ENCODE data around the gene DCST2. TPM values are rescaled to one million over a fixed set of nuclear protein-coding genes. Genes with fewer than 3 reads are reported as not detected.
A peak's percentile ranks its signal among the peaks of the same experiment; 100 is the strongest.

DCST2 gene
- total RNA-seq, 5 donors from 2014 or later (not counting 1 experiment from before 2014, with no cell fraction given) = 1.1 to 2.6 (median 1.6) TPM

DNA sequence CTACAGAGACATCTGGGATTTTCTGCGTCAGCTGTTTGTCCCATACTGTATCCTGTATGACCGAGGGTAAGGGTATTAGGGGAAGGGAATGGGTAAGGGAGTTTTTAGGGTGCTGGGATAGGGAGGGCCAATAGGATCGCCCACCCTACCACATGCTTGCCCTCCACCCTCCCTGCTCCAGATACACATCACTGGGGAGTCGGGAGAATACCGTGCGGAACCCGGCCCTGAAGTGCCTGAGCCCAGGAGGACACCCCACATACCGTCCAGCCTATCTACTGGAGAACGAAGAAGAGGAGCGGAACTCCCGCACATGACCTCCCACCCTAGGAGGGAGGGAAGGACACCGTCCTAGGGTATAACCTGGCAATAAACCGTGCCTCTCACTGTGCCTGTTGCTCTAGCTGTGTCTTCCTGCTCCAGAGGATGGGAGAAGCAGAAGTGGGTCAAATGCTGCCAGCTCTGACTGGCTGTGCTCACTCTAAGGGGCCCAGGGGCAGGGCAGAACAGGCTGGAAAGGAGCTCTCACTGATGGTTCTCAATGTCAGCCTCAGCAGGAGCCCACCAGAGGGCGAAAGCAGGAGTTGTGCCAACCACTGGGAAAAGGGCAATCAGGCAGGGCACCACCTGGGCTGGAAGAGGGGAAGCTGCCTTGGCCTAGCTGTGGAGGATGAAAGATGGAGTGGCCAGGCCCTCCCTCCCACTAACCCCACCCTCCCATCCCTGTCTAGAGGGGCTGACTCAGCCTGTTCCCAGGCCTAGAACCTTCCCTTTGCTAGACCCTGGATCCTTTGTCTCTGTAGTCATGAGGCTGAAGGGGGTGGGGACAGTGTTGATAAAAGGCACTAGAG lies 40.6 kb downstream of the DCST2 start:
- ChIA-PET POLR2A (interaction anchor here in 1 of 2 donors (0.5 kb wide), 1 partner anchor 8 kb away, joined by 3 read pairs; no protein-coding TSS in a partner anchor), CTCF (interaction anchor here (0.6 to 1.8 kb wide), 3 partner anchors 8 to 86 kb away, joined by 3 to 5 read pairs (median 4); no protein-coding TSS in a partner anchor)
- no peaks in the 10 kb centered on the region for H3K9me3 ChIP-seq
- H3K27ac ChIP-seq (ENCODE audit: low read length) = no peak overlapping the region
- Mint-ChIP-seq H3K4me3 (no peak overlapping the region), H3K27me3 (no peaks in the 10 kb centered on the region), H3K27ac (no peak overlapping the region), H3K36me3 (peaks cover 16% of the 10 kb centered on the region), H3K4me1 (peaks cover 18 to 28% (median 23%) of the 10 kb centered on the region in 3 donors), H3K9me3 (no peaks in the 10 kb centered on the region)
- ATAC-seq (replicated peaks in 1 of 4) (peak in 1 of 4 experiments; percentile 33), DNase-seq (no peak)
- peaks cover 13 to 38% of the 10 kb centered on the region in 2 donors for H3K36me3 ChIP-seq (ENCODE audit: control insufficient read depth in 2 of 2, extremely low read depth in 1 of 2, insufficient read depth in 1 of 2, low read length in 1 of 2)
- H3K4me1 ChIP-seq (ENCODE audit: control insufficient read depth in 1 of 2, extremely low read depth in 1 of 2, insufficient read depth in 2 of 2, low read length in 2 of 2) = peaks cover 0 to 15% of the 10 kb centered on the region in 2 experiments
- 81% methylated on average over 2 of the region's 14 CpGs for WGBS (ENCODE audit: insufficient coverage)
- H3K27me3 ChIP-seq (replicated peaks in 1 of 2; ENCODE audit: control insufficient read depth in 2 of 2, extremely low read depth in 1 of 2, insufficient read depth in 2 of 2, low read length in 1 of 2) = no peaks in the 10 kb centered on the region
- no peak overlapping the region for H3K4me3 ChIP-seq (ENCODE audit: control insufficient read depth in 1 of 2, extremely low read depth in 1 of 2, low read length in 1 of 2)

DNA sequence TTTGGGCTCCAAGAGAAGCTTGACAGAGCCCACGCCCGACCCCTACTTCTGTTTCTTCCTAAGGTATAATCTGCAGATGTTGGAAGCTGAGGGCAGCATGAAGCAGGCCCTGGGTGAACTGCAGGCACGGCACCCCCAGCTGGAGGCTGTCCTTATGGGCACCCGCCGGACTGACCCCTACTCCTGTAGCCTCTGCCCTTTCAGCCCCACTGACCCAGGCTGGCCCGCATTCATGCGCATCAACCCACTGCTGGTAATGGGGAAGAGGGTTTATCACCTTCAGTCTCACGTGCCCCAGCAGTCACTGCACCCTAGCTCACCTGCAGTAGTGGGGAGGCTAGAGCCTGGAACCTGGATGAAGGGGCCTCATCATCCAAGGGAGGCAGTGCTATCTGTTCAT lies 43.3 kb downstream of the DCST2 start:
- Histone ChIP-seq H3K36me3 (ENCODE audit: control insufficient read depth in 2 of 2, extremely low read depth in 1 of 2, insufficient read depth in 1 of 2, low read length in 1 of 2) (peaks cover 13 to 53% of the 10 kb centered on the region in 2 donors), H3K4me1 (ENCODE audit: control insufficient read depth in 1 of 2, extremely low read depth in 1 of 2, insufficient read depth in 2 of 2, low read length in 2 of 2) (peaks cover 0 to 7% of the 10 kb centered on the region in 2 experiments), H3K27ac (ENCODE audit: low read length) (no peak overlapping the region), H3K9me3 (no peaks in the 10 kb centered on the region), H3K27me3 (replicated peaks in 1 of 2; ENCODE audit: control insufficient read depth in 2 of 2, extremely low read depth in 1 of 2, insufficient read depth in 2 of 2, low read length in 1 of 2) (no peaks in the 10 kb centered on the region), H3K4me3 (ENCODE audit: control insufficient read depth in 1 of 2, extremely low read depth in 1 of 2, low read length in 1 of 2) (no peak overlapping the region)
- H3K4me3 Mint-ChIP-seq = no peak overlapping the region
- no peaks in the 10 kb centered on the region for H3K9me3 Mint-ChIP-seq
- CTCF ChIA-PET = interaction anchor here in 1 of 2 donors (0.9 kb wide), 1 partner anchor 9 kb away, joined by 3 read pairs; no protein-coding TSS in a partner anchor
- peaks cover 22% of the 10 kb centered on the region for H3K36me3 Mint-ChIP-seq
- no peak overlapping the region for H3K27ac Mint-ChIP-seq
- no peaks in the 10 kb centered on the region for H3K27me3 Mint-ChIP-seq
- whole genome bisulfite sequencing (ENCODE audit: insufficient coverage) = 100% methylated on average over 2 of the region's 8 CpGs
- DNase-seq (no peak), ATAC-seq (replicated peaks in 1 of 4) (no peak)
- POLR2A ChIA-PET = interaction anchor here in 1 of 2 donors (0.5 kb wide), 1 partner anchor 20 kb away, joined by 3 read pairs; no protein-coding TSS in a partner anchor
- peaks cover 12 to 19% (median 17%) of the 10 kb centered on the region in 3 donors for H3K4me1 Mint-ChIP-seq

DNA sequence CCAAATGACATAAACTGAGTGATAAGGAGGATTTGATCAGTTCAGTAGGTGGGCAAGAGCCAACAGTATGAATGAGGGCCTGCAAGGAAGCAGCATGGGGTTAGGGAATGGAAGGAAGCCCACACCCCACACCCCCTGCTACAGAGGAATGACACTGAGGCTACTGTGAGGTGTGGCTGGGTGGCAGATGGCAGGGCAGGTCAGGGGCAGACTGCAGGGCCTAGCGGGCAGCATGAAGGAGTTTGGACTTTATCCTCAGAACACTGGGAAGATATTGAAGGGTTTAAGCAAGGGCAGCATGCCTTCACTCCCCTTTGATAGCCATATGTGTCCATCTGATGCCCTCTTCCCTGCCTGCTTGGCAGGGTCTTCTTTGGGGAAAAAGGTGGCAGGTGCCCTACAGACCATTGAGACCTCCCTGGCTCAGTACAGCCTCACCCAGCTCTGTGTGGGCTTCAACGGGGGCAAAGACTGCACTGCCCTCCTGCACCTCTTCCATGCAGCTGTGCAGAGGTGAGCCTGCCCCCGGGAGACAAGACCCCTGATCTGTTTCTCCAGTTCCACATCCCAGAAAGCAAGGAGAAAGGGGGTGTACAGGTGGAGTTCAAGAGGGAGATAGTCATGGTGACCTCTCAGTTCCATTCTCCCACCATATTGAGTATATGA lies 44.3 kb downstream of the DCST2 start:
- DNase-seq (no peak), ATAC-seq (replicated peaks in 1 of 4) (no peak)
- Mint-ChIP-seq H3K36me3 (peaks cover 22% of the 10 kb centered on the region), H3K4me3 (no peak overlapping the region), H3K4me1 (peaks cover 17 to 23% (median 18%) of the 10 kb centered on the region in 3 donors), H3K9me3 (no peaks in the 10 kb centered on the region), H3K27me3 (no peaks in the 10 kb centered on the region), H3K27ac (no peak overlapping the region)
- H3K4me3 ChIP-seq (ENCODE audit: control insufficient read depth in 1 of 2, extremely low read depth in 1 of 2, low read length in 1 of 2) = no peak overlapping the region
- no peak overlapping the region for H3K27ac ChIP-seq (ENCODE audit: low read length)
- WGBS (ENCODE audit: insufficient coverage) = 100% methylated on average over 1 of the region's 3 CpGs
- peaks cover 13 to 53% of the 10 kb centered on the region in 2 donors for H3K36me3 ChIP-seq (ENCODE audit: control insufficient read depth in 2 of 2, extremely low read depth in 1 of 2, insufficient read depth in 1 of 2, low read length in 1 of 2)
- H3K9me3 ChIP-seq = no peaks in the 10 kb centered on the region
- ChIA-PET CTCF (no interaction called here), POLR2A (no interaction called here)
- no peaks in the 10 kb centered on the region for H3K27me3 ChIP-seq (replicated peaks in 1 of 2; ENCODE audit: control insufficient read depth in 2 of 2, extremely low read depth in 1 of 2, insufficient read depth in 2 of 2, low read length in 1 of 2)
- H3K4me1 ChIP-seq (ENCODE audit: control insufficient read depth in 1 of 2, extremely low read depth in 1 of 2, insufficient read depth in 2 of 2, low read length in 2 of 2) = peaks cover 0 to 15% of the 10 kb centered on the region in 2 experiments

DNA sequence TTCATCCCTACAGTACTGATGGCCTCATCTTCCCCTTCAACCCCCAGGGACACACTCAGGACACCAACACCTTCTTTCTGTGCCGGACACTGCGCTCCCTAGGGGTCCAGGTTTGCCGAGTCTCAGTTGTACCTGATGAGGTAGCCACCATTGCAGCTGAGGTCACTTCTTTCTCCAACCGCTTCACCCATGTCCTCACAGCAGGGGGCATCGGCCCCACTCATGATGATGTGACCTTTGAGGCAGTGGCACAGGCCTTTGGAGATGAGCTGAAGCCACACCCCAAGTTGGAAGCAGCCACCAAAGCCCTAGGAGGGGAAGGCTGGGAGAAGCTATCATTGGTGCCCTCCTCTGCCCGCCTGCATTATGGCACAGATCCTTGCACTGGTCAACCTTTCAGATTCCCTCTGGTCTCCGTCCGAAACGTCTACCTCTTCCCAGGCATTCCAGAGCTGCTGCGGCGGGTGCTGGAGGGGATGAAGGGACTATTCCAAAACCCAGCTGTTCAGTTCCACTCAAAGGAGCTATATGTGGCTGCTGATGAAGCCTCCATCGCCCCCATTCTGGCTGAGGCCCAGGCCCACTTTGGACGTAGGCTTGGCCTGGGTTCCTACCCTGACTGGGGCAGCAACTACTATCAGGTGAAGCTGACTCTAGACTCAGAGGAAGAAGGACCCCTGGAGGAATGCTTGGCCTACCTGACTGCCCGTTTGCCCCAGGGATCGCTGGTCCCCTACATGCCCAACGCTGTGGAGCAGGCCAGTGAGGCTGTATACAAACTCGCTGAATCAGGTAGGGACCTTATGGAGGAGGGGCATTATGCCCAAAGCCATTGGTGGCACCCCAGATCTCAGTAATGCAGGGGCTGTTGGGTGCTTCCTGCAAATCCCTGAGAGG lies 45.3 kb downstream of the DCST2 start:
- DNase-seq (peak in 1 of 35 experiments; percentile 25), ATAC-seq (replicated peaks in 1 of 4) (no peak)
- Histone ChIP-seq H3K4me3 (ENCODE audit: control insufficient read depth in 1 of 2, extremely low read depth in 1 of 2, low read length in 1 of 2) (no peak overlapping the region), H3K36me3 (ENCODE audit: control insufficient read depth in 2 of 2, extremely low read depth in 1 of 2, insufficient read depth in 1 of 2, low read length in 1 of 2) (peaks cover 11 to 53% of the 10 kb centered on the region in 2 donors), H3K27ac (ENCODE audit: low read length) (no peak overlapping the region), H3K9me3 (no peaks in the 10 kb centered on the region), H3K4me1 (ENCODE audit: control insufficient read depth in 1 of 2, extremely low read depth in 1 of 2, insufficient read depth in 2 of 2, low read length in 2 of 2) (peaks cover 9 to 24% of the 10 kb centered on the region in 2 experiments), H3K27me3 (replicated peaks in 1 of 2; ENCODE audit: control insufficient read depth in 2 of 2, extremely low read depth in 1 of 2, insufficient read depth in 2 of 2, low read length in 1 of 2) (no peaks in the 10 kb centered on the region)
- ChIA-PET CTCF (interaction anchor here (0.5 to 1.2 kb wide), 4 partner anchors 8 to 28 kb away, joined by 3 read pairs; no protein-coding TSS in a partner anchor), POLR2A (interaction anchor here (0.6 to 0.7 kb wide), 2 partner anchors 11 to 75 kb away, joined by 3 read pairs; partner anchors contain the start of gene EFNA4 (in 1 of the 2))
- no peaks in the 10 kb centered on the region for H3K9me3 Mint-ChIP-seq
- H3K36me3 Mint-ChIP-seq = peaks cover 22% of the 10 kb centered on the region
- H3K4me1 Mint-ChIP-seq = peaks cover 17 to 29% (median 24%) of the 10 kb centered on the region in 3 donors
- 96% methylated on average over 14 of the region's 17 CpGs for WGBS (ENCODE audit: insufficient coverage)
- no peak overlapping the region for H3K27ac Mint-ChIP-seq
- H3K4me3 Mint-ChIP-seq = no peak overlapping the region
- H3K27me3 Mint-ChIP-seq = no peaks in the 10 kb centered on the region

DNA sequence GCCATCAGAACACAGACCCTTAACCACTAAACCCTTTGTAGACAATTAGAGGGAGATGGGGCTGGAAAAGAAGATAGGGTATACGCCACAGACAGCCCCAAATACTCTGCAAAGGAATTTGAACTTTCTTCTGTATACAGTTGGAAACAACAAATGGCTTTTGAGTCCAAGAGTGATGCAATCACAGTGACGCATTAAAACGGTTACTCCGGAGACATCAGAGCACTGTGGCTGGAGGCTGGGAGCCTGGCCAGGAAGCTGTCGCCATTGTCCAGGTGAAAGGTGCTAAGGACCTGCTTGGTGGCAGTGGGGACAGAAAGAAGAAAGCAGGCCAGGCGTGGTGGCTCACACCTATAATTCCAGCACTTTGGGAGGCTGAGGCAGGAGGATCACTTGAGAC lies 46.3 kb downstream of the DCST2 start:
- Histone ChIP-seq H3K9me3 (no peaks in the 10 kb centered on the region), H3K4me1 (ENCODE audit: control insufficient read depth in 1 of 2, extremely low read depth in 1 of 2, insufficient read depth in 2 of 2, low read length in 2 of 2) (peaks cover 14 to 29% of the 10 kb centered on the region in 2 experiments), H3K36me3 (ENCODE audit: control insufficient read depth in 2 of 2, extremely low read depth in 1 of 2, insufficient read depth in 1 of 2, low read length in 1 of 2) (peaks cover 11 to 48% of the 10 kb centered on the region in 2 donors), H3K4me3 (ENCODE audit: control insufficient read depth in 1 of 2, extremely low read depth in 1 of 2, low read length in 1 of 2) (no peak overlapping the region), H3K27ac (ENCODE audit: low read length) (no peak overlapping the region), H3K27me3 (replicated peaks in 1 of 2; ENCODE audit: control insufficient read depth in 2 of 2, extremely low read depth in 1 of 2, insufficient read depth in 2 of 2, low read length in 1 of 2) (no peaks in the 10 kb centered on the region)
- Mint-ChIP-seq H3K27ac (no peak overlapping the region), H3K4me3 (no peak overlapping the region), H3K27me3 (no peaks in the 10 kb centered on the region), H3K36me3 (peaks cover 22% of the 10 kb centered on the region), H3K4me1 (peaks cover 17 to 29% (median 24%) of the 10 kb centered on the region in 3 donors), H3K9me3 (no peaks in the 10 kb centered on the region)
- ChIA-PET CTCF (interaction anchor here (0.9 to 1.5 kb wide), 4 partner anchors 9 to 29 kb away, joined by 3 to 6 read pairs (median 3); no protein-coding TSS in a partner anchor), POLR2A (interaction anchor here in 1 of 2 donors (0.7 kb wide), 1 partner anchor 76 kb away, joined by 3 read pairs; the partner anchor contains the start of gene EFNA4)
- 97% methylated on average over 4 of the region's 6 CpGs for WGBS (ENCODE audit: insufficient coverage)
- ATAC-seq (replicated peaks in 1 of 4) = no peak
- no peak for DNase-seq

All from T-cell (primary cell).